Activated B cell treated with CpG ODN at 0.5 μM for 24 hours (primary cell): Measurements from ENCODE around the gene MOGAT3. TPM values are rescaled to one million over a fixed set of nuclear protein-coding genes. Genes with fewer than 3 reads are reported as not detected.

ENCODE experiments used
- ATAC-seq: fragments of 200-7000 bp; cut with Tn5 transposase; one replicate; pipeline ENCODE4 v1.10.0; 2021; ENCODE audit warnings: low read depth, mild to moderate bottlenecking, moderate library complexity
- CTCF ChIA-PET: fragments of 350-600 bp; sonication (Branson Sonifier 250); formaldehyde crosslinking; loops from one replicate; lab custom pipeline; 2021; ENCODE audit warnings: antibody characterized with exemption; lab: Charles Lee
- POLR2A ChIA-PET: fragments of 350-600 bp; sonication (Branson Sonifier 250); formaldehyde crosslinking; loops from one replicate; lab custom pipeline; 2021; ENCODE audit warnings: antibody characterized with exemption; lab: Charles Lee
- DNase-seq: peaks from one replicate; pipeline ENCODE4 v3.0.0; 2022
- H3K27ac Mint-ChIP-seq: one replicate; pipeline ENCODE4 v1.8.0; 2020; ENCODE audit warnings: mixed read lengths
- H3K27me3 Mint-ChIP-seq: one replicate; pipeline ENCODE4 v1.8.0; 2021; ENCODE audit warnings: mixed read lengths
- H3K36me3 Mint-ChIP-seq: one replicate; pipeline ENCODE4 v1.8.0; 2021; ENCODE audit warnings: low read depth, mixed read lengths
- H3K4me1 Mint-ChIP-seq: one replicate; pipeline ENCODE4 v1.8.0; 2021; ENCODE audit warnings: mixed read lengths
- H3K4me3 Mint-ChIP-seq: one replicate; pipeline ENCODE4 v1.8.0; 2020; ENCODE audit warnings: mild to moderate bottlenecking, mixed read lengths
- H3K9me3 Mint-ChIP-seq: one replicate; pipeline ENCODE4 v1.8.0; 2020; ENCODE audit warnings: mixed read lengths
- CTCF ChIP-seq: fragments of 200-600 bp; IDR thresholded peaks from one replicate; pipeline ENCODE4 v1.8.0; 2022; ENCODE audit warnings: antibody characterized with exemption, mild to moderate bottlenecking
- intact Hi-C: fragments of 100-400 bp; cut with micrococcal nuclease; formaldehyde crosslinking; loops from one replicate; pipeline ENCODE4 v1.15.1; 2024
- total RNA-seq: library from RNA; stranded (reverse); gene quantifications from 2 replicates; pipeline ENCODE4 v1.2.3, GENCODE V29; 2022

The MOGAT3 gene
- total RNA-seq, 1 donor from 2014 or later: not detected

DNA sequence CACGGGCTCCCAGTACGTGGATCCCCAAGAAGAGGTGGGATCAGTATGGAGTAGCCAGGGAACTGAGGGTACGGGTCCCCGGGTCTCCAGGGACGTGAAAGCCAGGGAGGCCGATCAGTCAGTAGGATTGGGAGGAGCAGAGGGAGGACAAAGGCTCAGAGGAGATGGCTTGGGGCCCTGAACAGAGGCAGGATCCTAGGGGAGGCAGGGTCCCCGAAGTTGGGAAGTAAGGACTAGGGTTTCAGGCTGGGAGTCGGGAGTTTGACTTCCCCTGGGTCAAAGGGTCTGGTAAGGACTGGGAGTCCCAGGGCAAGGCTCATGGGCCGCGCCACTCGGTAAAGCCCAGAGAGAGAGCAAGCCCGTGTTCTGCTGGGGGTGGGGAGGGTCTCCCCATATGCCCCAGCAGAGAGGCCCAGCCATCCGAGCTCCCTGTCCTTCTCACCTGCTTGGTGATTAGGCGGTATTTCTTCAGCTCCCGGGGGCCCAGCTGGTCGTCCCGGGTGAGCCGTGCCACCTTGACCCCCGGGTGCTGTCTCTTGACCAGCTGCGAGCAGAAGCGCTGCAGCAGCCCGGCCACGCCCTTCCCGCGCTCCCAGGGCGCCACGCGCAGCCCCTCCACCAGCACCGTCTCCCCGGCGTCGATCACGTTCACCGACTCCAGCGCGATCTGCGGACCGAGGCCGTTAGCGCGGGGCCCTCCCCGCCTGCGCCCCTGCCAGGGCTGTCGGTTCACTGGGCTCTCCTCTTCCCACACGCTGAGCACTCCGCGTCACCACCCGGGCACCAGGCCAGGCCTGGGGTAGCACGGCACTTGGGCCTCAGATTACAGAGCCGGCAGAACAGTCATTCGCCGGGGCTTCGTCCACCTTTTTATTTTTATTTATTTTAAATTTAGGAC is 27.7 kb downstream of the MOGAT3 start:
- Mint-ChIP-seq H3K9me3 (no peaks in the 10 kb centered on the region), H3K27ac (no peak overlapping the region), H3K4me1 (peaks cover 49% of the 10 kb centered on the region), H3K4me3 (no peak overlapping the region), H3K36me3 (no peaks in the 10 kb centered on the region), H3K27me3 (peaks cover 73% of the 10 kb centered on the region)
- CTCF ChIA-PET: interaction anchor here (0.8 to 1.3 kb wide), 3 partner anchors 19 to 30 kb away, joined by 3 to 6 read pairs (median 3); no protein-coding TSS in a partner anchor
- TF ChIP-seq CTCF: no peak
- intact Hi-C loops: loop anchor here (2.0 kb wide), 1 partner anchor 72 kb away; the partner anchor contains the start of gene FIS1
- ATAC-seq: no peak
- no peak for DNase-seq
- POLR2A ChIA-PET: interaction anchor here (0.5 to 1.3 kb wide), 2 partner anchors 9 to 12 kb away, joined by 4 to 11 read pairs; no protein-coding TSS in a partner anchor

DNA sequence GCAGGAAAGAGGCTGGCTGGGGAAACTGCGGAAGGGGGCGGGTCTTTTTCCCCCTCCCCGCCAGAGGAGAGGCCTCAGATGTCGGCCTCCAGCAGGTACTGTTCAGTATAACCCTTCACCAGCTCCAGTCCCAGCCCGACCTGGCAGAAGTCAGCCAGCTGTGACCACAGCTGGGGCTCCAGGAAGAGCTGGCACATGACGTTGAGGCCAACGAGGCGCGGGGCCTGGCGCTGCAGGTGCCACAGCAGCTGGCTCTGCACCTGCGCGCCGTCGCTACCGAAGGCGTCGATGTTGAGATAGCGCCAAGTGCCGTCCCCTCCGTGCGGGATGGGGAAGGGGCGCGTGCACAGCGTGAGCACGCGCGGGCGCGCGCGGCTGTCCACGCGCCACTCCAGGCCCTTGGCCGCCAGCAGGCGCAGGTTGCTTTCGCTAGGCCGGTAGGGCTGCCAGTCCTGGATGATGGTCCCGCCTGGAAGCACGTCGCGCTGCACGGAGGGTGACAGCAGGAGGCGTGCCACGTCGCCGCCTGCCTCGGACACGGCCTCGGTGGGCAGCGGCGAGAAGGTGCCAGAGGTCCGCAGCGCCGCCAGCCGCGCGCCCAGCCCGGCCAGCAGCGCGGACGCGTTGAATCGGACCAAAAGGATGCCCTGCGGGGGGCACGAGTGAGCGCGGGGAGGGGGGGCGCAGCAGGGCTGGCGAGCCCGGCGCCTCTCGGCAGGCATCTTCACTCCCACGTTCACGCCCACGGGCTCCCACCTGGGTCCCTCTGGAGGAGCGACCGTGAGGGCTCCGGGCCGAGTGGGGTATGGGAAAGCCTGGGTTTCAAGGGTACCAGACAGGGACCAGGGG is 28.6 kb downstream of the MOGAT3 start:
- H3K36me3 Mint-ChIP-seq: no peaks in the 10 kb centered on the region
- H3K27ac Mint-ChIP-seq: no peak overlapping the region
- peaks cover 49% of the 10 kb centered on the region for H3K4me1 Mint-ChIP-seq
- TF ChIP-seq CTCF: no peak
- H3K4me3 Mint-ChIP-seq: no peak overlapping the region
- CTCF ChIA-PET: interaction anchor here (2.8 kb wide), 1 partner anchor 21 kb away, joined by 11 read pairs; no protein-coding TSS in a partner anchor
- POLR2A ChIA-PET: interaction anchor here (0.9 to 1.3 kb wide), 2 partner anchors 9 to 30 kb away, joined by 3 read pairs; no protein-coding TSS in a partner anchor
- intact Hi-C loops: loop anchor here (2.0 kb wide), 1 partner anchor 73 kb away; the partner anchor contains the start of gene FIS1
- DNase-seq (peak; percentile 26), ATAC-seq (peak; percentile 18)
- H3K27me3 Mint-ChIP-seq: peaks cover 73% of the 10 kb centered on the region
- no peaks in the 10 kb centered on the region for H3K9me3 Mint-ChIP-seq

DNA sequence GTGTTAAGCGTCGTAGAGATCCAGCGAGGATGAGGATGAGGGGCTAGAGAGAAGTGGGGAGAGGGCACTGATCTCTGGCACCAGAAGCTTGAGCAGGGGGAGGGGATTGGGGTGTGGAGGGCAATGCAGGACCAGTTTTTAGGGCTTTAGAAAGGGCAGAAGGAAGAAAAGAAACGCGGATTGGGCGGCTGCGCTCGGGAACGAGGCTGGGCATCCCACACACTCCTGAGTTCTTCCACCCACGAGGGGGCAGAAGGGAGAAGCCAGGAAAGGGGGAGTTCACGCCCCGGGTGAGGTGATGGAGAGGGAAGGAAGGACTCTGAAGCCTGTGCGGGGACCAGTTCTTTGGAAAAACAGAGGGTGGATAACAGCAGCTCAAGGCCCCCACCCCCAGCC is 29.4 kb downstream of the MOGAT3 start:
- Mint-ChIP-seq H3K27me3 (peaks cover 70% of the 10 kb centered on the region), H3K9me3 (no peaks in the 10 kb centered on the region), H3K27ac (peak overlapping the region; percentile 38), H3K4me1 (peaks cover 55% of the 10 kb centered on the region), H3K36me3 (no peaks in the 10 kb centered on the region), H3K4me3 (no peak overlapping the region)
- DNase-seq (no peak), ATAC-seq (no peak)
- intact Hi-C loops: no loop called here
- no peak for TF ChIP-seq CTCF
- CTCF ChIA-PET: interaction anchor here (1.7 to 2.8 kb wide), 2 partner anchors 21 to 27 kb away, joined by 10 to 11 read pairs; no protein-coding TSS in a partner anchor
- POLR2A ChIA-PET: interaction anchor here (0.9 to 1.3 kb wide), 2 partner anchors 8 to 29 kb away, joined by 3 read pairs; no protein-coding TSS in a partner anchor

GRCh38 chr7:101170617-101171441 is 30.0 kb downstream of the MOGAT3 start:
- Mint-ChIP-seq H3K4me1 (peaks cover 61% of the 10 kb centered on the region), H3K36me3 (no peaks in the 10 kb centered on the region), H3K27me3 (peaks cover 69% of the 10 kb centered on the region), H3K27ac (peak overlapping the region; percentile 38), H3K4me3 (no peak overlapping the region), H3K9me3 (no peaks in the 10 kb centered on the region)
- ChIA-PET CTCF (interaction anchor here (1.0 to 2.8 kb wide), 3 partner anchors 22 to 27 kb away, joined by 3 to 11 read pairs (median 10); no protein-coding TSS in a partner anchor), POLR2A (interaction anchor here (0.6 to 1.3 kb wide), 4 partner anchors 8 to 495 kb away, joined by 3 to 7 read pairs (median 3); no protein-coding TSS in a partner anchor)
- no peak for TF ChIP-seq CTCF
- DNase-seq (no peak), ATAC-seq (no peak)
- intact Hi-C loops: no loop called here
